CD4-positive, alpha-beta T cell treated with Interleukin-15 for 1 hour (primary cell): ENCODE data around the gene AP3S1.

Experiments
- DNase-seq: peaks from one replicate; pipeline ENCODE4 v3.0.0-alpha.2; 2020

Gene AP3S1

GRCh38 chr5:115825948-115826347, 15.8 kb upstream of the AP3S1 start:
- DNase-seq, result no peak

GRCh38 chr5:115829913-115830312, 11.8 kb upstream of the AP3S1 start:
- no peak for DNase-seq

- DNase-seq, result peak; percentile 41
Measured at GRCh38 chr5:115831163-115831768, 10.5 kb upstream of the AP3S1 start.

GRCh38 chr5:115835481-115835880, 6.3 kb upstream of the AP3S1 start:
- no peak for DNase-seq

- peak; percentile 27 for DNase-seq
Measured at GRCh38 chr5:115838885-115839518, 2.7 kb upstream of the AP3S1 start.

- no peak for DNase-seq
Measured at GRCh38 chr5:115840873-115841272, 862 bp upstream of the AP3S1 start.

- DNase-seq, result no peak
Measured at GRCh38 chr5:115842089-115842935, 577 bp downstream of the AP3S1 start.

GRCh38 chr5:115842952-115843351, 1.2 kb downstream of the AP3S1 start:
- no peak for DNase-seq

GRCh38 chr5:115843444-115844130, 1.9 kb downstream of the AP3S1 start:
- DNase-seq, result no peak

GRCh38 chr5:115844321-115844817, 2.6 kb downstream of the AP3S1 start:
- no peak for DNase-seq

GRCh38 chr5:115847290-115847689, 5.6 kb downstream of the AP3S1 start:
- DNase-seq, result no peak

- no peak for DNase-seq
Measured at GRCh38 chr5:115849258-115849798, 7.6 kb downstream of the AP3S1 start.

- no peak for DNase-seq
Measured at GRCh38 chr5:115850744-115851416, 9.1 kb downstream of the AP3S1 start.

- DNase-seq, result no peak
Measured at GRCh38 chr5:115854139-115854538, 12.4 kb downstream of the AP3S1 start.

- no peak for DNase-seq
Measured at GRCh38 chr5:115855959-115856358, 14.2 kb downstream of the AP3S1 start.

GRCh38 chr5:115857057-115857479, 15.3 kb downstream of the AP3S1 start:
- no peak for DNase-seq

GRCh38 chr5:115857626-115858349, 16.1 kb downstream of the AP3S1 start:
- DNase-seq, result no peak

- no peak for DNase-seq
Measured at GRCh38 chr5:115858396-115858795, 16.7 kb downstream of the AP3S1 start.

GRCh38 chr5:115859378-115859777, 17.6 kb downstream of the AP3S1 start:
- DNase-seq, result no peak

- no peak for DNase-seq
Measured at GRCh38 chr5:115869256-115869795, 27.6 kb downstream of the AP3S1 start.

GRCh38 chr5:115872447-115872846, 30.7 kb downstream of the AP3S1 start:
- no peak for DNase-seq
